22Rv1 (cell line): ENCODE data around the gene EEIG1.

Experiments
- ZFX ChIP-seq: fragments of 450-650 bp; IDR thresholded peaks from 2 replicates; pipeline ENCODE4 v1.6.1; 2017; ENCODE audit warnings: antibody characterized with exemption, borderline replicate concordance
- TF ChIP-seq, protein P1 (sequence below): fragments of 450-650 bp; IDR thresholded peaks from 2 replicates; pipeline ENCODE4 v1.5.1; 2017; ENCODE audit warnings: mild to moderate bottlenecking

DNA sequence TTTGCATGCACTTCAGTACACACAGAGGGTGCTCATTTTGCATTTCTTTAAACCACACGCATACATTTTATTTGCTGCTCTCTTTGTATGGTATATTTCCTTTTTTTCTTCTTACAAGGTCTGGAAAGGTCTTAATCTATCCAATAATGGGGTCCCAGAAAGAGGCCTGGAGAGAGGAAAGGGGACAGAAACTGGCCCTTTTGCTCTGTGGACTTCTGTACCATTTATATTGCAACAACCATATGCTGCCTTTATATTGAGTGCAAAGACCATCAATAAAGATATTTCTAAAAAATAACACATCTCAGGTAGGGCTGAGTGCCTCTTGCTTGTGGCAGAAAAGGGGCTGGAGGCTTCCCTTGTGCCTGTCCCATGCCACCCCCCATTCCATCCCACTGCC lies 27.6 kb downstream of the EEIG1 start:
- TF ChIP-seq, protein P1, sequence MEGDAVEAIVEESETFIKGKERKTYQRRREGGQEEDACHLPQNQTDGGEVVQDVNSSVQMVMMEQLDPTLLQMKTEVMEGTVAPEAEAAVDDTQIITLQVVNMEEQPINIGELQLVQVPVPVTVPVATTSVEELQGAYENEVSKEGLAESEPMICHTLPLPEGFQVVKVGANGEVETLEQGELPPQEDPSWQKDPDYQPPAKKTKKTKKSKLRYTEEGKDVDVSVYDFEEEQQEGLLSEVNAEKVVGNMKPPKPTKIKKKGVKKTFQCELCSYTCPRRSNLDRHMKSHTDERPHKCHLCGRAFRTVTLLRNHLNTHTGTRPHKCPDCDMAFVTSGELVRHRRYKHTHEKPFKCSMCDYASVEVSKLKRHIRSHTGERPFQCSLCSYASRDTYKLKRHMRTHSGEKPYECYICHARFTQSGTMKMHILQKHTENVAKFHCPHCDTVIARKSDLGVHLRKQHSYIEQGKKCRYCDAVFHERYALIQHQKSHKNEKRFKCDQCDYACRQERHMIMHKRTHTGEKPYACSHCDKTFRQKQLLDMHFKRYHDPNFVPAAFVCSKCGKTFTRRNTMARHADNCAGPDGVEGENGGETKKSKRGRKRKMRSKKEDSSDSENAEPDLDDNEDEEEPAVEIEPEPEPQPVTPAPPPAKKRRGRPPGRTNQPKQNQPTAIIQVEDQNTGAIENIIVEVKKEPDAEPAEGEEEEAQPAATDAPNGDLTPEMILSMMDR: no peak
- no peak for TF ChIP-seq ZFX
